Right atrium auricular region (tissue), 2 donors: ENCODE measurements around the gene TCF15. TPM values are rescaled to one million over a fixed set of nuclear protein-coding genes. Genes with fewer than 3 reads are reported as not detected.

Source experiments
- DNase-seq: peaks from one replicate; pipeline ENCODE4 v3.0.0-alpha.2; 2019; ENCODE audit warnings: low spot score
- H3K27ac ChIP-seq, 2 donors: fragments of 200-600 bp; sonication (generic); 1 replicate in 1 of 2; 2 replicates in 1 of 2; pipeline ENCODE4 v1.5.1; 2016 to 2019
- H3K27me3 ChIP-seq, 2 donors: fragments of 200-600 bp; sonication (generic); one replicate each; pipeline versions ENCODE4 v1.5.1 to v1.6.0; 2017 to 2019
- H3K36me3 ChIP-seq: fragments of 200-600 bp; sonication (generic); one replicate; pipeline ENCODE4 v1.5.1; 2016
- H3K4me1 ChIP-seq, 2 donors: fragments of 200-600 bp; sonication (generic); one replicate each; pipeline versions ENCODE4 v1.5.1 to v1.6.0; 2017 to 2019
- H3K4me3 ChIP-seq, 2 donors: fragments of 200-600 bp; sonication (generic); 1 replicate in 1 of 2; 2 replicates in 1 of 2; pipeline ENCODE4 v1.5.1; 2017 to 2019; ENCODE audit warnings: mild to moderate bottlenecking in 1 of 2, moderate library complexity in 1 of 2
- H3K9me3 ChIP-seq, 2 donors: fragments of 200-600 bp; sonication (generic); one replicate each; pipeline ENCODE4 v1.5.1; 2019
- total RNA-seq, 2 donors: library from RNA; depleted of rRNA; stranded (reverse); fragments of >200 nt; gene quantifications; one replicate each; pipeline ENCODE4 v1.1.0, GENCODE V29; 2016
- TF ChIP-seq, protein P1 (sequence below), 2 donors: fragments of 200-600 bp; sonication (generic); IDR thresholded peaks; one replicate each; pipeline ENCODE4 v1.5.1; 2019; ENCODE audit warnings: antibody characterized with exemption in 2 of 2

TCF15 gene
- total RNA-seq, 2 donors from 2014 or later, result 4.9 to 8.0 TPM

DNA sequence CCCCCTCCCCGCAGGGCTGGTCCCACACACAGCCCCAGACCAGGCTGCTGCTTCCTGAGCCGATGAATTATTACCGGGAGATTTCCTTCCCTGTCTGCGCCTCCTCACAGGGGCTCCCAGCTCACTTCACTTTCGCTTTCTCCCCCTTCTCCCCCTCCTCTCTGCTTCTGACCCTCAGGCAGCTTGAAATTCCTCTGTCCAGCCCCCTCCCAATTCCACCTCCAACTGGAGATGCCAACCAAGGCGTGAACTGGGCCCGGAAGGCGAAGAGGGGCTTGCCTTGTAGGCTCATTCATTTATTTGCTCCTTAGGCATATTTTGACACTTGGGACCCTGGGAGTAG, 1.7 kb upstream of the TCF15 start:
- Histone ChIP-seq H3K36me3 (no peaks in the 10 kb centered on the region), H3K4me1 (peaks cover 2 to 20% of the 10 kb centered on the region in 2 donors), H3K4me3 (no peak overlapping the region), H3K27ac (no peak overlapping the region), H3K9me3 (no peaks in the 10 kb centered on the region), H3K27me3 (no peaks in the 10 kb centered on the region)
- no peak for DNase-seq
- TF ChIP-seq, protein P1, sequence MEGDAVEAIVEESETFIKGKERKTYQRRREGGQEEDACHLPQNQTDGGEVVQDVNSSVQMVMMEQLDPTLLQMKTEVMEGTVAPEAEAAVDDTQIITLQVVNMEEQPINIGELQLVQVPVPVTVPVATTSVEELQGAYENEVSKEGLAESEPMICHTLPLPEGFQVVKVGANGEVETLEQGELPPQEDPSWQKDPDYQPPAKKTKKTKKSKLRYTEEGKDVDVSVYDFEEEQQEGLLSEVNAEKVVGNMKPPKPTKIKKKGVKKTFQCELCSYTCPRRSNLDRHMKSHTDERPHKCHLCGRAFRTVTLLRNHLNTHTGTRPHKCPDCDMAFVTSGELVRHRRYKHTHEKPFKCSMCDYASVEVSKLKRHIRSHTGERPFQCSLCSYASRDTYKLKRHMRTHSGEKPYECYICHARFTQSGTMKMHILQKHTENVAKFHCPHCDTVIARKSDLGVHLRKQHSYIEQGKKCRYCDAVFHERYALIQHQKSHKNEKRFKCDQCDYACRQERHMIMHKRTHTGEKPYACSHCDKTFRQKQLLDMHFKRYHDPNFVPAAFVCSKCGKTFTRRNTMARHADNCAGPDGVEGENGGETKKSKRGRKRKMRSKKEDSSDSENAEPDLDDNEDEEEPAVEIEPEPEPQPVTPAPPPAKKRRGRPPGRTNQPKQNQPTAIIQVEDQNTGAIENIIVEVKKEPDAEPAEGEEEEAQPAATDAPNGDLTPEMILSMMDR (IDR thresholded peaks at IDR 0.05), result no peak

DNA sequence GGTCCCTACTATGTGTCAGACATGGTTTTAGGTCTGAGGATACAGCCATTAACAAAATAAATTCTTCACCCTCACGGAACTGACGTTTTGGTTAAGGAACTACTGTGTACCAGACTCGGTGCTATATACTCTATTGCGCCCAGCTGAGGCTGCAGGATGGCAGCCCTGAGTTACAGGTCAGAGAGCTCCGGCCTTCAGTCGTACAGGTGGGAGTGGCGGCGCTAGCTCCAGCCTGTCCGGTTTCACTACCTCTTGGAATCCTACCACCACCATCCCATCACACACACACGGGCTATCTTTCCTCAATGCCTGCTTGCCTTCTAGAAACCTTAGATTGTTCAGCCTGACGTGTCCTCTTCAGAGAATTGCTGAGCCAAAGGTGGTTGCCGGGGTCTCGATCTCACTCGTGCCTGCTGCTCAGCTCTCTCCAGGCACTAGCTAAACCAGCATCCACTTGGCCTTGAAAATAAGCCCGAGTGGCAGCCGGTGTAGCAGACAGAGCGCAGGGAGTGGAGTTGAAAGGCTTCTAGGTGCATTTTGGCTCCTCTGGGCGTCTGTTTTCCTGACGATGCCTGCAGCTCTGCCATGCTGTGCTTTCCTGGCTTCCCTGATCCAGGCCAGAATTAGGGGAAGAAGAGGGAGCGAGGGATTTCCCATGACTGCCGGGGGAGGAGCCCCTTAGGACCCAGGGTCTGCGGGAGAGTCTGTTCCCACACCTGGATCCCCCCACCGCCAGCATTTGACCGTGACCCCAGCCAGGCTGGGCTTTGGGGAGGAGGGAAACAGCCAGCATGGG, 1.1 kb upstream of the TCF15 start:
- peak overlapping the region in 1 of 2 donors; percentile 64 for H3K4me3 ChIP-seq
- DNase-seq, result no peak
- peak overlapping the region in 1 of 2 donors; percentile 4 for H3K27ac ChIP-seq
- H3K27me3 ChIP-seq, result no peaks in the 10 kb centered on the region
- no peaks in the 10 kb centered on the region for H3K9me3 ChIP-seq
- H3K36me3 ChIP-seq, result no peaks in the 10 kb centered on the region
- TF ChIP-seq, protein P1 (IDR thresholded peaks at IDR 0.05), result no peak
- H3K4me1 ChIP-seq, result peaks cover 2 to 26% of the 10 kb centered on the region in 2 donors

DNA sequence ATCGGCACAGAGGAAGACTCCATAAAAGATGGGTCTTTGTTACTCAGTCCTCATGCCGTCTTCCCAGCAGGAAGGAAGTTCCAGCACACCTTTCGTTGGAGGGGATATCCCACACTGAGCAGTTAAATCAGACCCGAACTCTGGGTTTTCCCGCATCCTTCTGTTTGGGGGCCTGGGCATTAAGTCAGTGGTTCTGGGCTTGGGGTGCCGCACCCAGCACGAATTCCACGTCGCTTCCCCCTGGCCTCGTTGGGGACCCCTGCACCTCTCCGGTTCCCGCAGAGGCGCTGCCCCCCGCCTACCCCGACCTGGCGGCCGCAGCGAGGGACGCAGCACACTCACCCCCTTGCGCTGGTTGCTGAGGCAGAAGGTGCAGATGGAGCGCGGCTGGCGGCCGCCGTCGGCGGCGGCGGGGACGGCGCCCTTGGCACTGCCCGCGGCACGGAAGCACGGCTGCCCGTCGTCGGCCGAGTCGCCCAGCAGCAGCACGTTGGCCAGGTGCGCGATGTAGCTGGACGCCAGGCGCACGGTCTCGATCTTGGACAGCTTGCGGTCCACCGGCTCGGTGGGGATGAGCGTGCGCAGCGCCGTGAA, 641 bp downstream of the TCF15 start:
- Histone ChIP-seq H3K36me3 (no peaks in the 10 kb centered on the region), H3K9me3 (no peaks in the 10 kb centered on the region), H3K4me3 (peak overlapping the region; percentile 48 to 64), H3K27ac (peak overlapping the region; percentile 83 to 89), H3K27me3 (no peaks in the 10 kb centered on the region), H3K4me1 (peaks cover 2 to 44% of the 10 kb centered on the region in 2 donors)
- DNase-seq, result no peak
- TF ChIP-seq, protein P1 (IDR thresholded peaks at IDR 0.05), result no peak

DNA sequence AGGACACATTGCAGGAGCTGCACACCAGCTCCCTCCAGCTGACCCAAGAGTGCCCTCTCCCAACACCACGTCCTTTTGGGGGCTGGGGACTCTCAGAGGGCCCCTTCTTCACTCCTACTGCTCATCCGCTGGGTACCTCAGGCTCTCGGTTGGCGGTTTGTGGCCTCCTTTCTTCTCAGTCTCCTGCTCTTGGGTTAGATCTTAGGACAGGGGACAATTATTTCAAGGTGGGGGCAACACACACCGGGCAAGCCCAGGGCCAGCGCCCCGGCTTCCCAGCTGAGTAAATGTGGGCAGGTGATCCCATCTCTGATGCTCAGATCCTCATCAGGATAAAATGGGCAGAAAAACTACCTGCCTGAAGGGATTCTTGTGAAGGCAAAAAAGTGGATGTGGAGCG, 1.1 kb downstream of the TCF15 start:
- DNase-seq, result no peak
- Histone ChIP-seq H3K4me3 (peak overlapping the region; percentile 48 to 64), H3K9me3 (no peaks in the 10 kb centered on the region), H3K27ac (peak overlapping the region; percentile 83 to 89), H3K4me1 (peaks cover 2 to 49% of the 10 kb centered on the region in 2 donors), H3K36me3 (no peaks in the 10 kb centered on the region), H3K27me3 (no peaks in the 10 kb centered on the region)
- TF ChIP-seq, protein P1 (IDR thresholded peaks at IDR 0.05), result no peak

DNA sequence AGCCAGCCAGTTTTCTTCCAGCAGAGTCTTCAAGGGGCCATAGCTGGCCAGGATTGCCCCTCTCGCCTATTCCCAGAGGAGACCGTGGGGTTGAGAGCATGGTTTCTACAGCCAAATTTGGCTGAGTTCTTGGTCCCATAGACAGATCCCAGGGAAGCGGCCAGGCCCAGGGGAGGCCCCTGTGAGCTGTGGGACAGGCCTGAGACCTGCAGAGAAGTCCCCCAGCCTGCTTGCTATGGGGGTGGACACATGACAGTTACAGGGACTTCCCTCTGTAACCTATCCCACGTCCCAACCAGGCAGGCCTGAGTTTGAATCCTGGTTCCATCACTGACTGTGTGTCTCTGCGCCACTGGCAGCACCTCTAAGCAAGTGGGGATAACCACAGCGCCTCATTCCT, 2.6 kb downstream of the TCF15 start:
- DNase-seq, result no peak
- H3K4me3 ChIP-seq, result peak overlapping the region in 1 of 2 donors; percentile 64
- H3K36me3 ChIP-seq, result no peaks in the 10 kb centered on the region
- peaks cover 2 to 64% of the 10 kb centered on the region in 2 donors for H3K4me1 ChIP-seq
- no peaks in the 10 kb centered on the region for H3K9me3 ChIP-seq
- H3K27ac ChIP-seq, result peak overlapping the region; percentile 83 to 89
- TF ChIP-seq, protein P1 (IDR thresholded peaks at IDR 0.05), result no peak
- H3K27me3 ChIP-seq, result no peaks in the 10 kb centered on the region
